ENCODE data around the gene KRTAP5-5.

KRTAP5-5 gene

GRCh38 chr11:1624621-1625020 lies 5.0 kb upstream of the KRTAP5-5 start:
- no peaks in the 10 kb centered on the region for H3K36me3 ChIP-seq (replicated peaks in 1 of 2; ENCODE audit: control insufficient read depth in 2 of 2, insufficient read depth in 2 of 2, low read length in 2 of 2)
- no peak overlapping the region for H3K27ac ChIP-seq (replicated peaks; ENCODE audit: low read length)
- no peak overlapping the region for H2BK15ac ChIP-seq (ENCODE audit: low read length)
- no peak overlapping the region for H3K23ac ChIP-seq (ENCODE audit: low read depth, low read length, poor library complexity)
- H3K4me1 ChIP-seq (ENCODE audit: control insufficient read depth in 2 of 2, insufficient read depth in 1 of 2, low read depth in 1 of 2, low read length in 2 of 2) = peaks cover 0 to 2% of the 10 kb centered on the region in 2 donors
- no peak overlapping the region for H4K91ac ChIP-seq (ENCODE audit: low read depth, low read length, poor library complexity)
- H3K79me1 ChIP-seq (ENCODE audit: low read depth, low read length) = no peaks in the 10 kb centered on the region
- no CpG with 5 or more reads among the region's 16 CpGs for WGBS, 2 donors (ENCODE audit: extremely low coverage in 2 of 2, insufficient read length in 2 of 2, insufficient replicate concordance in 1 of 2)
- H3K4me3 ChIP-seq (ENCODE audit: low read length in 2 of 2) = no peak overlapping the region
- H2BK120ac ChIP-seq (ENCODE audit: low read depth, low read length) = no peak overlapping the region
- H2AFZ ChIP-seq (ENCODE audit: low read length) = no peak overlapping the region
- no peak overlapping the region for H2AK5ac ChIP-seq (ENCODE audit: low read depth, low read length)
- H3K4ac ChIP-seq (ENCODE audit: low read length) = no peak overlapping the region
- no peak overlapping the region for H3K18ac ChIP-seq (ENCODE audit: low read length)
- no peak for DNase-seq (ENCODE audit: low spot score)
- no peak overlapping the region for H4K8ac ChIP-seq (ENCODE audit: low read depth, low read length)
- no peak overlapping the region for H2BK5ac ChIP-seq (ENCODE audit: low read length)
- H2BK12ac ChIP-seq (ENCODE audit: low read length) = no peak overlapping the region
- H3K4me2 ChIP-seq (ENCODE audit: insufficient read depth, low read length, poor library complexity, severe bottlenecking) = no peak overlapping the region
- H3K9ac ChIP-seq (ENCODE audit: low read depth, low read length, poor library complexity) = no peak overlapping the region
- no peaks in the 10 kb centered on the region for H3K9me3 ChIP-seq (replicated peaks in 1 of 2; ENCODE audit: control insufficient read depth in 2 of 2, insufficient read depth in 1 of 2, low read depth in 1 of 2, low read length in 2 of 2)
- peaks cover 0 to 28% (median 0%) of the 10 kb centered on the region in 3 experiments for H3K27me3 ChIP-seq (ENCODE audit: control insufficient read depth in 3 of 3, insufficient read depth in 3 of 3, low read depth in 1 of 3, low read length in 3 of 3)
- no peak overlapping the region for H3K14ac ChIP-seq (ENCODE audit: low read length)

GRCh38 chr11:1625541-1625940 lies 4.0 kb upstream of the KRTAP5-5 start:
- H3K4me1 ChIP-seq (ENCODE audit: control insufficient read depth in 2 of 2, insufficient read depth in 1 of 2, low read depth in 1 of 2, low read length in 2 of 2) = peaks cover 0 to 2% of the 10 kb centered on the region in 2 donors
- H2AK5ac ChIP-seq (ENCODE audit: low read depth, low read length) = peak overlapping the region; percentile 10
- H2BK120ac ChIP-seq (ENCODE audit: low read depth, low read length) = no peak overlapping the region
- H3K4me3 ChIP-seq (ENCODE audit: low read length in 2 of 2) = no peak overlapping the region
- no peak overlapping the region for H4K8ac ChIP-seq (ENCODE audit: low read depth, low read length)
- no peak overlapping the region for H3K23ac ChIP-seq (ENCODE audit: low read depth, low read length, poor library complexity)
- WGBS, 2 donors (ENCODE audit: extremely low coverage in 2 of 2, insufficient read length in 2 of 2, insufficient replicate concordance in 1 of 2) = no CpG with 5 or more reads among the region's 13 CpGs
- peaks cover 0 to 32% (median 0%) of the 10 kb centered on the region in 3 experiments for H3K27me3 ChIP-seq (ENCODE audit: control insufficient read depth in 3 of 3, insufficient read depth in 3 of 3, low read depth in 1 of 3, low read length in 3 of 3)
- no peak overlapping the region for H2BK15ac ChIP-seq (ENCODE audit: low read length)
- H3K4me2 ChIP-seq (ENCODE audit: insufficient read depth, low read length, poor library complexity, severe bottlenecking) = no peak overlapping the region
- H3K18ac ChIP-seq (ENCODE audit: low read length) = peak overlapping the region; percentile 46
- no peaks in the 10 kb centered on the region for H3K9me3 ChIP-seq (replicated peaks in 1 of 2; ENCODE audit: control insufficient read depth in 2 of 2, insufficient read depth in 1 of 2, low read depth in 1 of 2, low read length in 2 of 2)
- H3K79me1 ChIP-seq (ENCODE audit: low read depth, low read length) = no peaks in the 10 kb centered on the region
- H2BK5ac ChIP-seq (ENCODE audit: low read length) = no peak overlapping the region
- no peak for DNase-seq (ENCODE audit: low spot score)
- no peak overlapping the region for H3K14ac ChIP-seq (ENCODE audit: low read length)
- H3K36me3 ChIP-seq (replicated peaks in 1 of 2; ENCODE audit: control insufficient read depth in 2 of 2, insufficient read depth in 2 of 2, low read length in 2 of 2) = no peaks in the 10 kb centered on the region
- H3K4ac ChIP-seq (ENCODE audit: low read length) = no peak overlapping the region
- no peak overlapping the region for H3K27ac ChIP-seq (replicated peaks; ENCODE audit: low read length)
- no peak overlapping the region for H2BK12ac ChIP-seq (ENCODE audit: low read length)
- no peak overlapping the region for H3K9ac ChIP-seq (ENCODE audit: low read depth, low read length, poor library complexity)
- H2AFZ ChIP-seq (ENCODE audit: low read length) = no peak overlapping the region
- no peak overlapping the region for H4K91ac ChIP-seq (ENCODE audit: low read depth, low read length, poor library complexity)

- Histone ChIP-seq H3K4me1 (ENCODE audit: control insufficient read depth in 2 of 2, insufficient read depth in 1 of 2, low read depth in 1 of 2, low read length in 2 of 2) (peaks cover 0 to 2% of the 10 kb centered on the region in 2 donors), H4K8ac (ENCODE audit: low read depth, low read length) (no peak overlapping the region), H3K36me3 (replicated peaks in 1 of 2; ENCODE audit: control insufficient read depth in 2 of 2, insufficient read depth in 2 of 2, low read length in 2 of 2) (no peaks in the 10 kb centered on the region), H3K14ac (ENCODE audit: low read length) (no peak overlapping the region), H2BK5ac (ENCODE audit: low read length) (no peak overlapping the region), H2AK5ac (ENCODE audit: low read depth, low read length) (peak overlapping the region; percentile 23), H3K4ac (ENCODE audit: low read length) (no peak overlapping the region), H3K4me3 (ENCODE audit: low read length in 2 of 2) (no peak overlapping the region), H2AFZ (ENCODE audit: low read length) (peak overlapping the region; percentile 75), H4K91ac (ENCODE audit: low read depth, low read length, poor library complexity) (no peak overlapping the region), H3K4me2 (ENCODE audit: insufficient read depth, low read length, poor library complexity, severe bottlenecking) (no peak overlapping the region), H2BK120ac (ENCODE audit: low read depth, low read length) (no peak overlapping the region), H3K79me1 (ENCODE audit: low read depth, low read length) (no peaks in the 10 kb centered on the region), H3K23ac (ENCODE audit: low read depth, low read length, poor library complexity) (no peak overlapping the region), H2BK15ac (ENCODE audit: low read length) (no peak overlapping the region), H3K9ac (ENCODE audit: low read depth, low read length, poor library complexity) (no peak overlapping the region), H3K9me3 (replicated peaks in 1 of 2; ENCODE audit: control insufficient read depth in 2 of 2, insufficient read depth in 1 of 2, low read depth in 1 of 2, low read length in 2 of 2) (no peaks in the 10 kb centered on the region), H2BK12ac (ENCODE audit: low read length) (no peak overlapping the region), H3K27me3 (ENCODE audit: control insufficient read depth in 3 of 3, insufficient read depth in 3 of 3, low read depth in 1 of 3, low read length in 3 of 3) (peaks cover 0 to 48% (median 0%) of the 10 kb centered on the region in 3 experiments), H3K18ac (ENCODE audit: low read length) (peak overlapping the region; percentile 55), H3K27ac (replicated peaks; ENCODE audit: low read length) (no peak overlapping the region)
- peak; percentile 64 for DNase-seq (ENCODE audit: low spot score)
- no CpG with 5 or more reads among the region's 35 CpGs for WGBS, 2 donors (ENCODE audit: extremely low coverage in 2 of 2, insufficient read length in 2 of 2, insufficient replicate concordance in 1 of 2)
These were observed 859 bp upstream of the KRTAP5-5 start for GRCh38 chr11:1628506-1629325.

- WGBS, 2 donors (ENCODE audit: extremely low coverage in 2 of 2, insufficient read length in 2 of 2, insufficient replicate concordance in 1 of 2) = no CpG with 5 or more reads among the region's 2 CpGs
- H3K36me3 ChIP-seq (replicated peaks in 1 of 2; ENCODE audit: control insufficient read depth in 2 of 2, insufficient read depth in 2 of 2, low read length in 2 of 2) = no peaks in the 10 kb centered on the region
These were observed 696 bp downstream of the KRTAP5-5 start for GRCh38 chr11:1630271-1630670.

More at GRCh38 chr11:1630271-1630670, 696 bp downstream of the KRTAP5-5 start:
- H3K14ac ChIP-seq (ENCODE audit: low read length) = peak overlapping the region; percentile 58
- H3K4me2 ChIP-seq (ENCODE audit: insufficient read depth, low read length, poor library complexity, severe bottlenecking) = no peak overlapping the region
- H3K4ac ChIP-seq (ENCODE audit: low read length) = no peak overlapping the region
- H3K23ac ChIP-seq (ENCODE audit: low read depth, low read length, poor library complexity) = no peak overlapping the region
- H3K18ac ChIP-seq (ENCODE audit: low read length) = peak overlapping the region; percentile 30
- H3K27me3 ChIP-seq (ENCODE audit: control insufficient read depth in 3 of 3, insufficient read depth in 3 of 3, low read depth in 1 of 3, low read length in 3 of 3) = peaks cover 0 to 38% (median 0%) of the 10 kb centered on the region in 3 experiments
- H3K27ac ChIP-seq (replicated peaks; ENCODE audit: low read length) = no peak overlapping the region
- H3K4me1 ChIP-seq (ENCODE audit: control insufficient read depth in 2 of 2, insufficient read depth in 1 of 2, low read depth in 1 of 2, low read length in 2 of 2) = no peaks in the 10 kb centered on the region
- no peak overlapping the region for H2BK15ac ChIP-seq (ENCODE audit: low read length)
- no peak for DNase-seq (ENCODE audit: low spot score)
- no peak overlapping the region for H3K4me3 ChIP-seq (ENCODE audit: low read length in 2 of 2)
- H2BK5ac ChIP-seq (ENCODE audit: low read length) = no peak overlapping the region
- H2BK120ac ChIP-seq (ENCODE audit: low read depth, low read length) = no peak overlapping the region
- H4K91ac ChIP-seq (ENCODE audit: low read depth, low read length, poor library complexity) = no peak overlapping the region
- no peaks in the 10 kb centered on the region for H3K9me3 ChIP-seq (replicated peaks in 1 of 2; ENCODE audit: control insufficient read depth in 2 of 2, insufficient read depth in 1 of 2, low read depth in 1 of 2, low read length in 2 of 2)
- peak overlapping the region; percentile 65 for H3K9ac ChIP-seq (ENCODE audit: low read depth, low read length, poor library complexity)
- no peak overlapping the region for H4K8ac ChIP-seq (ENCODE audit: low read depth, low read length)
- H3K79me1 ChIP-seq (ENCODE audit: low read depth, low read length) = no peaks in the 10 kb centered on the region
- no peak overlapping the region for H2AFZ ChIP-seq (ENCODE audit: low read length)
- H2AK5ac ChIP-seq (ENCODE audit: low read depth, low read length) = peak overlapping the region; percentile 42
- no peak overlapping the region for H2BK12ac ChIP-seq (ENCODE audit: low read length)
